GM19193 (cell line): Measurements from ENCODE around the gene LRMDA.

Source experiments
- POLR2A ChIP-seq: IDR thresholded peaks from 4 replicates; pipeline ENCODE4 v1.6.1; 2011; ENCODE audit not compliant: insufficient read depth, insufficient read length; ENCODE audit errors: extremely low read depth

LRMDA gene

GRCh38 chr10:76415554-76415953 lies 984.1 kb downstream of the LRMDA start:
- no peak for TF ChIP-seq POLR2A

GRCh38 chr10:76416642-76417041 lies 985.2 kb downstream of the LRMDA start:
- no peak for TF ChIP-seq POLR2A

DNA sequence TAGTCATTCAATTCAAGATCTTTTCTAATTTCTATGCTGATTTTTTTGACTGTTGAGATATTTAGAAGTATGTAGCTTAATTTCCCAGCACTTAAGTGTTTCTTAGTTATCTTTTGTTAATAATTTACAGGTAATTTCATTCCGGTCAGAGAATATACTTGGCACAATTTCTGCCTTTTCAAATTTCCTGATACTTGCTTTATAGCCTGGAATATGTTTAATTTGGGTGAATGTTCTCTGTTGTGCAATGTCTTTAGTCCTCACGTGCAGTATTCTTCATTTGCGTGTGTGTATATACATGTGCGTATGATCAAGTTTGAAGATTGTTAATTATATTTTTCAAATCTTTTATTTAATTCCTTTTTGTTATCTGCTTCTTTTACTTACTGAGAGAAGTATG lies 989.3 kb downstream of the LRMDA start:
- TF ChIP-seq POLR2A: no peak

DNA sequence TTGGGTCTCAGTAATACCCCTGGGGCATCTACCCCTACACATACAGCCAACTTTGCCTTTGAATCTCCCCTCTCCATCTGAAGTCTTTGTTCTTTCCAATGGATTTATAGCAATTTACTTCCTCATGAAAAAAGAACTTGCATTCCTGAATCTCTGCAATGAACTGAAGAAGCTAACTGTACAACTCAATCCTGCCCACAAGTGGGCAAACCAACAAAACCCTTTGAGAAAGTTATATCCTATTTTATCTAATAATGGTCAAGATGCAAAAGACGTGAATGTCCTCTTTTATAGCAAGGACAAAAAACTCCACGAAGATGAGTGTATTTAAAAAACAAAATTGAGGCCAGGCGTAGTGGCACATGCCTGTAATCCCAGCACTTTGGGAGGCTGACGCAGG lies 991.3 kb downstream of the LRMDA start:
- TF ChIP-seq POLR2A: no peak

DNA sequence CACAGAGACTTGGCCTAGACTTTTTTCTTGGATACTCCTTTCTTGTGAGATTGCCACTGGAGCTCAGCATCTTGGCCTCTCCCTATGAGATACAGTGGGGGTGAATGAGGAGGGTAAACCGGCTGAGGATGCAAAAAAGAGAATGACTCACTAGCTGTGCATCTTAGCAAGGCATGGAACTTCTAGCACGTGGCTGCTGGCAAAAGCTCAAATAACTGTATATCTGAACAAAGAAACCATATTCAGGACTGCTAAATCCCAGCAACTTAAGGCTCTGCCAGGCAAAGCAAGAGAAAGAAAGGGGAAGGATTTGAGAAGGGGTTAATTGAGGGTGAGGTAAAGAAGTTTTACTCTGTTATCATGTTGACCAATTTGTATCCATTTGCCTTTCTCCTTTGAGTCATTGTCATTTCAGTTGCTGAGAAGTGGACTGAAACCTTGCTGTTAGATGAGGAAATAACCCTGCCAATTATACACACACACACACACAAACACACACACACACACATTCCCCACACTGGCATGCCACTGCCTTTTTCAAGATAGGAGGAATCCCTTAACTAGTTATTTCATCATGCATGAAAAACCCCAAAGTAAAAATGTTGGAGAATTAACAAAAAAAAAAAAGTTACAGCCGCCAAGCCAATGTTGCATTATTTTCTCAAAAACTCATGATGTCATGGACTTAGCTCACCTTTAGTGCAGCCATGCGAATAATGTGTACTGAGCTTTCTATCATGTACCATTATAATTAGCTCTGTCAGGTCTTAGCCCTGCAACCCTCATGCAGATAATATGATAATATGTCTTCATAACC lies 997.3 kb downstream of the LRMDA start:
- no peak for TF ChIP-seq POLR2A

DNA sequence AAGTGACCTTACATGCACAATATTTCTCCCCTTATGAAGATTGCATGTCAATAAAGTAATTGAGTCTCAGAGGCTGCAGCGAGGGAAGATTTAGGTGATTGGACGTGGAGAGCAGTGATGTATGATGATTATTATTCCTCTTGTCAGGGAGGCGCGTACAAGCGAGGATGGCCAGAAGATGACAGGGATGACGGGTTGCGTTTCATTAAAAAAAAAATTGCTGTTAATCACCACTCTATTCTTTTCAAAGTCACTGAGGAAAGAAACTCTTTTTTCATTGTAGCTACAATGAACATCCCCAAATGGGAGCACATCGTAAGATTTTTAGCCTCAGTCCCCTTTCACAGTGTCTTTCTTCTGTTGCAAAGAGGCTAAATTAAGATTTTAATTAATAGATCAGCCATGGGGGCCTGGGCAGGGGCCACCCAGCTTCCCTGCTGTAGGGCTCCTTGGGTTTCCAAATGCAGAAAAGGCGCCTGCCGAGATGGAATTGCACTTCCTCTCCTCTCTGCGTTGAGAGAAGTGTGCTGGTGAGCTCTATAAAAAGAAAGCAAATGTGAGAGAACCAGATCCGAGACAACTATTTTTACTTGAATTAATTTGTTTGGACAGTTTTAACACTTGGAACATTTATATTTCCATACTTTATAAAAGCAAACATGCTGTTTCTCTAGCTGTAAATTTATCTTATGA lies 998.1 kb downstream of the LRMDA start:
- TF ChIP-seq POLR2A: no peak

DNA sequence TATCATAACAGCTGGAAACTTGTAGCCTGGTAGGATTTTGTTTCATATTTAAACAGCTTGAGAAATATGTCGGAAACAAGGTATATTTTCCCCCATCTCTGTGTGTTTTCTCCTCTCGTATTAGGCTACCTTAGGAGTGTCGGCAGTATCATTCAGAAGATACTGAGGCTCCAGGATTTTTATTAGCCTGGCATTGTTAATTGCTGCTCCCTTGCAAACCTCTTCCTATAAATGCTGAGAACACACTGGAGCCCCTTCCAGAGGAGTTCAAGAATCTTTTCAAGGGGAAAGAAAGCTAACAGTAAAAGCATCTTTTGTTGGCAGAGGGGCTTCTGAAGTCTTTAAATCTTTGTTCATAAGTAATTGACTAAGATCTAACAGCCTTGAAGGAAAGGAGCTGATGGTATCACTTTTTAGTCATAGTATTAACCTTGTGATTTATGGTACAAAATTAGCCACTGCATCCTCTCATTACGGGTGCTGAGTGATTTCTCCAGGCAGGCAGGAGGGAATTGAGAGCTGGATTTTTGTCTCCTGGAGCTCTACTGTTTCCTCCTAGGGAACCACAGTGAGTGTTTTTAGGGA lies 998.7 kb downstream of the LRMDA start:
- no peak for TF ChIP-seq POLR2A

DNA sequence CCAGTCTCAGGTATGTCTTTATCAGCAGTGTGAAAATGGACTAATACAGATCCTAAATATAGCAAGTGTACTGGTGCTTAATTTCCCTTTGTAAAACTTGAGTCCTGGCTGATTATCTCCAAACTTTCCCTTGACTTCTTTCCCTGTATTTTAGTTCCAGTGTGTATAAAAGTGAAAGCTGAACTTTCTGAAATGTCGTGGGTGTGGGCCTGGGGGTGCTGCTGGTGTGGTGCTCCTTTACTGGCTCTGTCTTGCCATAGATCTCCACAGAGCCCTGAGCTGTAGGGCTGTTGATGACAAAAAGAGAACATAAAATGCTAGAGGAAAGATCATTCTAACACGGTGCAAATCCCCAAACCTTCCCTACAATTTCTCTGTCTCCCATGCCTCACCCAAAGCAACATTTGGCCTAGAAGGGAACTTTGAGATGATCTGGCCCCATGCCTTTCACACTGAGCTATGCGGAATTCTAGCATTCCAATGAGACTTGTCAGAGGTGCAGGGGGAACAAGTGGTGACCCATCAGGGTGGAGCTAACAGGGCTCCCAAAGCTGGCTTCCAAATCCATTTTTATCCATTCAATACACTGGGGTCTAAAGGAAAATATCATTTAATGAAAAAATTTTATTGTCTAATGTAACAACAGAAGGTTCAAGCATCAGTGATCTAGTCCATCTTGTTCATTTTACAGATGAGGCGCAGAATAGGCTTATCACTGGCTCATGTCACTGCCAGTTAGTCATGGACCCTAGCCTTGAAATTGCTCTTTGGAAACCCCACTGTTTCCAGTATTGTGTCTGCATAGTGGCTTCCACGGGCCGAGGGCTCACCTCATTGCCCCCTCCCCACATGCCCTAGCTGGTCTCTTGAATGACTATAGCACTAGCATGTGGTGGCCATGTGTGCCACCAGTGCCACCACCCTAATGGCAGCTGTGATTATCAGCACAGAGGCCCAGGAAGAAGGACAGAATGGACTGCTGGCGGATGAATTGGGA lies 1000.9 kb downstream of the LRMDA start:
- TF ChIP-seq POLR2A: no peak

GRCh38 chr10:76433161-76434005 lies 1002.0 kb downstream of the LRMDA start:
- no peak for TF ChIP-seq POLR2A

GRCh38 chr10:76435157-76435556 lies 1003.7 kb downstream of the LRMDA start:
- no peak for TF ChIP-seq POLR2A

GRCh38 chr10:76436401-76436811 lies 1005.0 kb downstream of the LRMDA start:
- no peak for TF ChIP-seq POLR2A

DNA sequence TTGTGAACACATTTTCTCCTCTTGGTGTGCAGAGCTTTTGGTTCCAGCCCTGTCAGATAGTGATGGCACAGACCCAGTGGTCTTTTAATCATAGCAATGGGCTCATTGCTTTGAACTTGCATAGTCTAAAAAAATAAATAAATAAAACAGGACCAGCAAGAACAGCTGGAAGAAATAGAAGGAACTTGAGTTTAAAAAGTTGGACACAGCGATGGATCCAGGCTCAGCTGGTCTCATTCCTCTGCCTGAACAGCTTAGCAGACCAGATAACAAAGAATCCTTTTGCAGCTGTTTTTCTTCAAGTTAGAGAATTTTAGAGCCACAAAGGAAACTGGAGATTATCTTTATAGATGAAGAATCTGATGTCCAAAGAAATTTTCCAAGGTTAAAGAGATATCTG lies 1005.6 kb downstream of the LRMDA start:
- no peak for TF ChIP-seq POLR2A

GRCh38 chr10:76440426-76440825 lies 1009.0 kb downstream of the LRMDA start:
- no peak for TF ChIP-seq POLR2A

- no peak for TF ChIP-seq POLR2A
Measured at GRCh38 chr10:76442113-76442512, 1010.7 kb downstream of the LRMDA start.
